A204.1 (cell line): ENCODE results near the gene FSTL5.
A peak's percentile ranks its signal among the peaks of the same experiment; 100 is the strongest.

ENCODE experiments used
- FAIRE-seq: peaks from 2 replicates; lab custom pipeline; 2012; peaks lifted over from hg19 to GRCh38; lab: Jason Lieb, UNC

The FSTL5 gene

GRCh38 chr4:161577579-161578301, 586.1 kb downstream of the FSTL5 start:
- peak; percentile 29 for FAIRE-seq

DNA sequence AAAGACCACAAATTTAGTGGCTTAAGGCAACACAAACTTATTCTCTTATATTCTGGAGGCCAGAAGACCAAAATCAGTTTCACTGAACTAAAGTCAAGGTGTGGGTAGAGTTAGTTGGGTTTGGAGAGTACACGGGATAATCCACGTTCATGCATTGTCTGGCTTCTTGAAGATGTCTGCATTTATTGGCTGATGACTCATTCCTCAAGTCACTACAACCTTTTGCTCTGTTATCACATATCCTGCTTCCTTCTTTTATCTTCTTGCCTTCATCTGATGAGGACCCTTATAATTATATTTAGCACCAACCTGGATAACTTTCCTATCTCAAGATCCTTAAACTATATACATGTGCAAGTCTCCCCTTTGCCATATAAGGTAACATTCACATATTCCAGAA, 590.0 kb downstream of the FSTL5 start:
- no peak for FAIRE-seq

- FAIRE-seq: peak; percentile 99
Measured at GRCh38 chr4:161564230-161564834, 599.5 kb downstream of the FSTL5 start.

- no peak for FAIRE-seq
Measured at GRCh38 chr4:161555689-161556660, 607.8 kb downstream of the FSTL5 start.

DNA sequence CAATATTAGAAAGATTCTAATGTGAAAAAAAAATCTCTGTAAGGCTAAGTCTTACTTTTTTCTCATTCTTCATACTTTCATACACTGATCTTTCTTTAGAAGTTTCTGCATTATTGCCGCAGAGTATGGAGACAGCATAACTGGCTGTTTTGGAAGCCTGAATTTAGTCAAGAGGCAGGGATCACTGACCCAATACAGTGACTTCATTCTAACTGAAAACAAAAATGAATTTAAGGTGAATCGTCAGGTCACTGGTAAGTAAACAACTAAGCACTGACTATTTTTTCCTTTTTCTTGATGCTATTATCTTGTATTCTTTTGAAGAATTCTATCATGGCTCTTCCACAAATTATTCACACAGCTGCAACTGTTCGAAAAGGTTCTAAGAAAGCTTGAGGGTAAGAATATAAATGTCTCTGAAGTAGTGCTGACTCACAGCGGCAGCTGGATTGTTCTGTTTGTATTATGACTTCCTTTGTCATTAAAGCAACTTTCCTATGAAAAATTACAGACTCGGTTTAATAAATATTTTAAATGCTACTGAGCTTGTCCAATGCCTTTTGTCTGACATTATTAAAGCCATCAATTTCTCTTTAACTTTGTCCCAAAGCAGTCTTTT, 609.3 kb downstream of the FSTL5 start:
- FAIRE-seq: no peak

DNA sequence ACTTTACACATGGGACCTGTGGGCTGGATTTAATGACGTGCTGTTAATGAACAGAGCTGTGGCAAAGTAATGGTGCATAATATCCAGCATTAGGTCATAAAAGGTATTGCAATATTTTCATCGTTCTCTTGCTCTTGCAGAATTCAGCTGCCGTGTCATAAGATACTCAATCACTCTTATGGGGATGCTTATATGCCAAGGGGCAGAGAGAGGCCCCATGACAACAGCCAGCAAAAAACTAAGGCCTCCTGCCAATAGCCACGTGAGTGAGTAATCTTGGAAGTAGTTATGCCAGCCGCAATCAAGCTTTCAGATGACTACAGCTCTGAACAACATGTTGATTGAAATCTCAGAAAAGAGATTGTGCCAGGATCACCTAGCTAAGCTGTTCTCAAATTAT, 616.9 kb downstream of the FSTL5 start:
- no peak for FAIRE-seq

DNA sequence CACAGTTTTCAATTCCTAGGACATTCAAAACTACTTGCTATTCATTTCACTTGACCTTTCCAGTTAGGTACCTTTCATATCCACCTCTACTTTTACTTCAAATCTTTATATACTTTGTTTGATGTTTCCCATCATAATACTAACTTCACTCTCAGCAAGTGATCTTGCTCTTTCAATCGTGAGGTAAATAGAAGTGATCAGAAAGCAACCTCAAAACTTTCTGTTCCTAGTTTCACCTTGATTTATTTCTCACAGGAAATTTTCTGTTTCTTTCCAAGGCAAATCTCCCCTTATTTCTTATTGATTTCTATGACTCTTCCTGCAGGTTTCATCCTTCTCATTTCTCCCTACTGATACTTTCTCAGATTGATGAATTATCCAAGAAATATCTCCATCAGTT, 623.5 kb downstream of the FSTL5 start:
- no peak for FAIRE-seq

DNA sequence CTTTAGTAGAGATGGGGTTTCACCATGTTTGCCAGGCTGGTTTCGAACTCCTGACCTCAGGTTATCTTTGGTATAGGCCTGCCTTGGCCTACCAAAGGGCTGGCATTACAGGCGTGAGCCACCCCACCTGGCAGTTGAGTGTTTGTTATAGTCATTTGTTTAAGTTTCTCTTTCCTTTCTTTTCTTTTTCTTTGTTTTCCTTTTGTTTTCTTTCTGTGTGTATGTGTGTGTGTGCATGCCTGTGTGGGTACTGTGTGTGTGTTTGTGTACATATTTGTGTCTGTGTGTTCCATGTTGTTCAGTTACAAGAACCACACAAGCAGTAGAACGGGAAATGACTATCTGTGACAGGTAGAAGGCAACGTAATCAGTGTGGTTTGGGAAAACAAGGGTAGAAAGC, 624.9 kb downstream of the FSTL5 start:
- no peak for FAIRE-seq

GRCh38 chr4:161530710-161531109, 633.1 kb downstream of the FSTL5 start:
- no peak for FAIRE-seq

DNA sequence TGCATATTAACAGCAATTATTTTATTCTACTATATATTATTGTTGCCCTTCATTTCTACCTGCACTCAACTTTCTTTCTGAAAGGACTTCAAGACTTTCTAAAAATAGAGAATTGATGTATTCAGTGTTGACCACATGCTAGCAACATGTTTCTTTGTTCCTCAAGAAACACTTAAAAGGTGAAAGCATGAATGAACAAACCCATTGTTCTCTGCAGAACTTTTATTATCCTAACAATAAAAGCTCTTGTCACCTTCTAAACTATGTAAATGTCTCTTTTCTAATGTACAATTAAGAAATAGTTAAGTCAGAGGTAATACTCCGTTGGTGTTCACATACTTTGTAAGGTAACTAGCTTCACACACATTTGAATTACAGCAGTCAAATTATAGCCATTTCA, 638.7 kb downstream of the FSTL5 start:
- FAIRE-seq: no peak

DNA sequence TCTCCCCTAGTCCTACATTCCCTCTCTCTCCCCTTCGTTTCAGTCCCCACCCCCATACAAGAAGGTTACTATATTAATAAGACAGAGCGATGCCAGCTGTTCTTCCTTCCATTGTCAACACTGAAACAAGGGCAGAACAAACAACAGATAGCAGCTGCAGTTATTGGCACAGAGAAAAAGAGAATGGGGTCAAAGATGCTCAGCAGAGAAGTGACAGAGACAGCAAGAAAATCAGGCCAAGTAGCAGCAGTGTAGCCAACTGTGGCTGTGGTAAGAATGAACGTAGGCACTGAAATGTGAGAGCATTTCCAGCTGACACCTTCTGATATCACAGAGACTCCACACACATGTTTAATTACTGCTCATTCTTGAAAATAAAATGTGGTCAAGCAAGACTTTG, 641.8 kb downstream of the FSTL5 start:
- no peak for FAIRE-seq

- no peak for FAIRE-seq
Measured at GRCh38 chr4:161519611-161520010, 644.2 kb downstream of the FSTL5 start.

DNA sequence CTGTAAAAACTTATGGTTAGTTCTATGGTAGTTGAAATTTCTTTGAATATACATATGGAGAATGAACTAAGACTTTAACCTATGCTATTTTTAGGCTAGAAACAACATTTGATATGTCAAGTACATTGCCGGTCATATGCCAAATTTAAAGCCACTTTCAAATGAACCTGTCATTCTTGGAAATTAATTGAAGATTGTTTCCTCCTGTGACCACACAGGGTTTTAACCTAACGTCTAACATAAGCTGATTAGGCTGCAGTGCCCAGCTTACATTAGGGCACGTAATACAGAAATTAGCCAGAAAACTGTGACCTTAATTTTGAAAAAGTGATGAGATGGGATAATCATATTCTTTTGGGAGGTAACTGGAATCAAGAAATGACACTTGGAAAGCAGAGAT, 645.9 kb downstream of the FSTL5 start:
- no peak for FAIRE-seq

DNA sequence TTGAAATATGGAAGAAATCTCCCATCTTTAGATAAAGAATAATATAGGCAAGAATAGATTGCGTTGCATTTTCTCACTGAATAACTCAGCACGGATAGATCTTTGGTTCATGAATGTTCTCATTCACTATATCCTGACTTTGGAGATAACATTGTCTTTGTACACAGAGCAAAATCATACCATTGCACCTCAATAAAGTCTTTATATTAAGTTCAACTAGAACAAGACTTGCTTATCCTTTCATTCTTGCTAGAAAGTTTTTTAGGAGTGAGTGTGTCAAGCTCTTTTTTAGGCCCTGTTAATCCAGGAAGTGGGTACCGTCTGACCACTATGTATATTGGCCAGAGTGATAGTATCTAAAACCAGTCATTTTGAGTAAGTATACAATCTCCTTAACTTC, 658.7 kb downstream of the FSTL5 start:
- no peak for FAIRE-seq

DNA sequence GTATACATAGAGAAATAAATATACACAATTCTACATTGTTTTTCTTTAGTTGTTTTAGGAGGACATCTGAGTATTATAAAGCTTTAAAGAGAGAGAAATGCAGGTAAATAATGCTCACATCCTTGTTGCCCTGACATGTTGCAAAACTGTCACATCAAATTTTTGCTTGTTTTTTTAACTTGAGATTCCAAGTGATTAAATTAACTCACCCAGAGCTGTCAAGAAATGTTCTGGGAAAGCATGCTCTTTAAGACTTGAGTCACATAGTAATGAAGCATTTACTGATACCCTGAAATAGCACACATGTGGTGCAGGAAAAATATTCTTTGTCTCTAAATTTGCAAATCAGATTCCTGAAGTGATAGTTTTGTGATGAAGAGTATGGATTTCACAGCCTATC, 665.6 kb downstream of the FSTL5 start:
- FAIRE-seq: no peak

GRCh38 chr4:161486461-161486860, 677.3 kb downstream of the FSTL5 start:
- no peak for FAIRE-seq

- FAIRE-seq: no peak
Measured at GRCh38 chr4:161466316-161466715, 697.5 kb downstream of the FSTL5 start.

DNA sequence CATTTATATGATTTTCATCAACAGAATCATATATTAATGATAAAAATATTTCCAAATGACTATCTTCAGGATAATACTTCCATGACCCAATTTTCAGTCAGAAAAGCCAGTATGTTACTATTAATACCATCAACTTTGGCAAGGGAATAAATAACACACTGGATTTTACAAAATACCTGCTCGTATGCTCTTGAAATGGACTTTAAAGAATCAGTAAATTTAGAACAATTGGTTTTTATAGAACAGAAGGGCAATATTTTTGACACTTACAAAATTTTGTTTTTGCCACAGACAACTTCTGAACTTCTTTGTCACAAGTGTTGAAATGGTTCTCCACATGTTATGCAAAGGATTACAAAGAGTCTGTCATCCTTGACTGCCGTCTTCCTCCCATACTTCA, 700.4 kb downstream of the FSTL5 start:
- FAIRE-seq: no peak

DNA sequence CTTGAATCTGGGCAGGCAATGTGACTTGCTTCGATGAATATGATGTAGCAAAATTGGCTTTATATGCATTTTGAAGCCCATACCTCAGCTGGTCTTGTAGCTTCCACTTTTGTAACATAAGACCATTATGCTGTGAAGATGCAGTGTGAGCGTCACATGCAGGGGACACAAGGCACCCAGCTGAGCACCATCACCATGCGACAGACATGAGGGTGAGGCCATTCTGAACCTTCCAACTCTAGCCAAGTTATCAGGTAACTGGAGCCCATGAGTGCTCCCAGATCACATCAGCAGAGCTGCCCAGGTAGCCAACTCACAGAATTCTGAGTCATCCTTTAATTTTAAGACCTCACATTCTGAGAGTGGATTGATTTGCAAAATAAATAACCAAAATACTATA, 705.9 kb downstream of the FSTL5 start:
- no peak for FAIRE-seq

- FAIRE-seq: no peak
Measured at GRCh38 chr4:161457311-161457710, 706.5 kb downstream of the FSTL5 start.

DNA sequence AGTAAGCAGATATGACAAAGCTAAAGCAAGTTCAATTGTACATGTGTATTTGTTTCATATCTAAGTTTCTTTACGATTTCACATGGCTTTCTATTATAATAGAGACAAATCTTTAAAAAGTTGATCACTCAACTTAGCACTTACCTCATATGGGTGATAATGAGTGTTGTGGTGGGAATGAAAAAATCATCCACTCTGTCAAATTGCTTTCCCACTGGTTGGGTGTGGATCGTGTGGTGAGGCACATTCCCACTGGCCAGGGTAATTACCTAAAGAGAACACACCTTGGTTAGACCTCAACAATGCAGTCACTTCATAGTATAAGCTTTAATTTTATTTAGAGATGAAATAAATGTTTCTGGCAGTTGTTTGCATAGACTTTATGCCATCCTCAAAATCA, 708.9 kb downstream of the FSTL5 start:
- no peak for FAIRE-seq

GRCh38 chr4:161448550-161449180, 715.1 kb downstream of the FSTL5 start:
- no peak for FAIRE-seq
